NB4 (cell line): ENCODE results near the gene KCTD16.

Experiments
- DNase-seq: peaks from one replicate; pipeline ENCODE4 v3.0.0; 2010; ENCODE audit warnings: low read depth
- H3K4me3 ChIP-seq: one replicate; pipeline ENCODE4 v1.5.1; 2011; ENCODE audit warnings: mild to moderate bottlenecking, low read depth, low read length, moderate library complexity
- CTCF ChIP-seq: IDR thresholded peaks from one replicate; pipeline ENCODE4 v1.5.1; 2012; ENCODE audit warnings: low read depth, low read length
- MYC ChIP-seq: IDR thresholded peaks from 2 replicates; pipeline ENCODE4 v1.6.1; 2011; ENCODE audit warnings: low read depth, low read length
- POLR2A ChIP-seq: IDR thresholded peaks from 2 replicates; pipeline ENCODE4 v1.6.1; 2011; ENCODE audit warnings: mild to moderate bottlenecking; ENCODE audit not compliant: insufficient read length; ENCODE audit errors: extremely low read depth
- TF ChIP-seq, protein P1 (sequence below): IDR thresholded peaks from 2 replicates; pipeline ENCODE4 v1.6.1; 2011; ENCODE audit warnings: low read depth, low read length

KCTD16 gene

GRCh38 chr5:144448457-144448856 lies 277.8 kb downstream of the KCTD16 start:
- no peak overlapping the region for H3K4me3 ChIP-seq
- DNase-seq = no peak
- TF ChIP-seq, protein P1, sequence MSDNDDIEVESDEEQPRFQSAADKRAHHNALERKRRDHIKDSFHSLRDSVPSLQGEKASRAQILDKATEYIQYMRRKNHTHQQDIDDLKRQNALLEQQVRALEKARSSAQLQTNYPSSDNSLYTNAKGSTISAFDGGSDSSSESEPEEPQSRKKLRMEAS = no peak
- TF ChIP-seq CTCF (no peak), POLR2A (no peak), MYC (no peak)

DNA sequence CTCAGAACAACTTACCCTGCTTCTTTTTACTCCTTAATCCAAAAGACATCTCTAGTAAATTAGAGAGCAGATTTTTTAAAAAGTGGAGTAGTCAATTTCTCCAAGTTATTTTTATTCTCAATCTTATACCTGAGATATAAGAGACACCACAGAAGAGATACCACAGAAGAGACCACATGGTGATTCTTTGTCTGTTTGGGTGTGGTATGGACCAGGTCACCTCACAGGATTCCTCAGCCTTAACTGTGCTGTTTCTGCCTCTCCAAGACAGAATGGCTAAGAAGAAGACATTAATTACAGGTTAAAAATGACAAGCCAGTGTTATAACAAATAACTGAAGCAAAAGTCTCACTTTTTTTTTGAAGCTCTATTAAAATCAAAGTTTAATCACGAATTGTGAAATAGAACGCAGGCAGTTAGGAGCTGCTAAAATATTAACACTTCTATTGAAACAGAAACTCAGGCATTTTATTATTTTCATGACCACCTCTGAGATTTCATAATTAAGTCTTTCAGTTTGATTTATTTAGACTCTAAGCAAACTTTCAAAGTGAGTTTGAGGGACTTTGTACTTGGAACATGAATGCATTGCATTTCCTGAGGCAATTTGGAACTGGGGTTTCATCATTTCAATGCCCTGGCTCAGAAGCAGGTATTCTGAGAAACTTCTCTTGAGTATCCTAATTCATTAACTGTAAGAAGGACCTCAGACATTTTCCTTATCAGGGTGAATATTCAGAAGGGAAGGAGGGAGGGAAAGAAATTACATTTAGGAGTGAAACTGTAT lies 280.7 kb downstream of the KCTD16 start:
- no peak for DNase-seq
- H3K4me3 ChIP-seq = no peak overlapping the region
- TF ChIP-seq POLR2A (no peak), MYC (no peak), CTCF (no peak)
- TF ChIP-seq, protein P1 = no peak

GRCh38 chr5:144453753-144454152 lies 283.1 kb downstream of the KCTD16 start:
- no peak for DNase-seq
- H3K4me3 ChIP-seq = no peak overlapping the region
- no peak for TF ChIP-seq CTCF
- no peak for TF ChIP-seq MYC
- no peak for TF ChIP-seq POLR2A
- TF ChIP-seq, protein P1 = no peak

DNA sequence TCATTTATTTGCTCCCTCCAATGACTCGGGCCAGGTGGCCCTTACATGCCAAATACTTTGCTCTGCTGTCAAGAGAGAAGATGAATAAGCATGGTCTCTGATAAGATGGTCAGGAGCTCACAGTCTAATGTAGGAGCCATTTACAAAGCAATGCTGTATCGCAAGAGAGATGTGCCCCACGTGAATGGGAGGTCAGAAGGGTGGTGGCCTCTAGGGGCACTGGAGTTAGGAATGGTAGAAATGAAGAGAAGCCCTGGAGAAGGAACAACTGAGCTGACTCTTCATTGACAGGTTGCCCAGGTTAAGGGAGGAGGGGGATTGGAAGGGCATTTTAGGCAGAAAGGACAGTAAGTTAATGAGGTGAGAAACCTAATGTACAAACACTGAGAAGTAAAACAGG lies 286.5 kb downstream of the KCTD16 start:
- no peak for DNase-seq
- H3K4me3 ChIP-seq = no peak overlapping the region
- TF ChIP-seq POLR2A (no peak), MYC (no peak)
- TF ChIP-seq, protein P1 = no peak

- TF ChIP-seq, protein P1 = no peak
- TF ChIP-seq MYC (no peak), CTCF (no peak), POLR2A (no peak)
- H3K4me3 ChIP-seq = no peak overlapping the region
- no peak for DNase-seq
Observed at GRCh38 chr5:144458216-144458615, 287.5 kb downstream of the KCTD16 start.

DNA sequence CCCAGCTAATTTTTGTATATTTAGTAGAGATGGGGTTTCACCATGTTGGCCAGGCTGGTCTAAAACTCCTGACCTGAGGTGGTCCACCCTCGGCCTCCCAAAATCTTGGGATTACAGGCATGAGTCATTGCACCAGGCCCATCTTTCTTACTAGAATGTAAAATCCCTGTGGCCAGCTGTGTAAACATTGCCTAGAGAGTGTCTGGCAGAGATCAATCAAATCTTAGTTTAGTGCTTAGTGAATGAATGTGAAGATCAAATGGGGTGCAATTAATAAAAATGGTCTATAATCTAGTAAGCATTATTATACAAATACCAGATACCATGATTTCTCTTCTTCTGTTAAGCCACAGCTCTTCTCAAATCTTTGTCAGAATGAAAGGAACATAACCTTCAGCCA lies 289.9 kb downstream of the KCTD16 start:
- TF ChIP-seq MYC (no peak), CTCF (no peak), POLR2A (no peak)
- TF ChIP-seq, protein P1 = no peak
- H3K4me3 ChIP-seq = no peak overlapping the region
- no peak for DNase-seq
